ENCODE measurements around the gene DTWD2. TPM values are rescaled to one million over a fixed set of nuclear protein-coding genes. Genes with fewer than 3 reads are reported as not detected.
"Not testable (repeated sequence)": the region's sequence is repeated elsewhere in the genome, so short reads cannot be mapped to it uniquely, and the experiment has no call there.

DTWD2 gene
- total RNA-seq = 15.1 TPM

GRCh38 chr5:118987988-118988865 lies at the start of gene DTWD2:
Gene DTWD2 (minus strand): TSS chr5:118988547. CDS start chr5:118988511, 36 bp downstream.
- peak; percentile 92 for DNase-seq

GRCh38 chr5:119037496-119038215 lies 49.3 kb upstream of the DTWD2 start:
- DNase-seq = peak; percentile 16

GRCh38 chr5:119036101-119036762 lies 47.9 kb upstream of the DTWD2 start:
- DNase-seq = no peak

GRCh38 chr5:119033135-119033534 lies 44.8 kb upstream of the DTWD2 start:
- no peak for DNase-seq

- no peak for DNase-seq
These were observed 44.3 kb upstream of the DTWD2 start for GRCh38 chr5:119032656-119033055.

GRCh38 chr5:119031905-119032304 lies 43.6 kb upstream of the DTWD2 start:
- no peak for DNase-seq

- no peak for DNase-seq
These were observed 42.9 kb upstream of the DTWD2 start for GRCh38 chr5:119031011-119031886.

- DNase-seq = no peak
These were observed 40.2 kb upstream of the DTWD2 start for GRCh38 chr5:119028575-119028974.

- no peak for DNase-seq
These were observed 34.4 kb upstream of the DTWD2 start for GRCh38 chr5:119022773-119023172.

GRCh38 chr5:119022017-119022745 lies 33.8 kb upstream of the DTWD2 start:
- DNase-seq = peak; percentile 2

- no peak for DNase-seq
These were observed 32.9 kb upstream of the DTWD2 start for GRCh38 chr5:119021149-119021732.

GRCh38 chr5:119019949-119020348 lies 31.6 kb upstream of the DTWD2 start:
- no peak for DNase-seq

GRCh38 chr5:119019501-119019900 lies 31.2 kb upstream of the DTWD2 start:
- no peak for DNase-seq

- no peak for DNase-seq
These were observed 29.6 kb upstream of the DTWD2 start for GRCh38 chr5:119017994-119018393.

- no peak for DNase-seq
These were observed 27.9 kb upstream of the DTWD2 start for GRCh38 chr5:119016125-119016774.

GRCh38 chr5:119011186-119011585 lies 22.8 kb upstream of the DTWD2 start:
- no peak for DNase-seq

- no peak for DNase-seq
These were observed 21.9 kb upstream of the DTWD2 start for GRCh38 chr5:119010206-119010605.

GRCh38 chr5:119009131-119009530 lies 20.8 kb upstream of the DTWD2 start:
- no peak for DNase-seq

GRCh38 chr5:118999696-119000095 lies 11.3 kb upstream of the DTWD2 start:
- DNase-seq = no peak

GRCh38 chr5:118998861-118999260 lies 10.5 kb upstream of the DTWD2 start:
- DNase-seq = not testable (repeated sequence)
